ENCODE results near the gene ITGB8. TPM values are rescaled to one million over a fixed set of nuclear protein-coding genes. Genes with fewer than 3 reads are reported as not detected.

The ITGB8 gene
- polyA plus RNA-seq, 1 donor from 2014 or later: 12.2 TPM

DNA sequence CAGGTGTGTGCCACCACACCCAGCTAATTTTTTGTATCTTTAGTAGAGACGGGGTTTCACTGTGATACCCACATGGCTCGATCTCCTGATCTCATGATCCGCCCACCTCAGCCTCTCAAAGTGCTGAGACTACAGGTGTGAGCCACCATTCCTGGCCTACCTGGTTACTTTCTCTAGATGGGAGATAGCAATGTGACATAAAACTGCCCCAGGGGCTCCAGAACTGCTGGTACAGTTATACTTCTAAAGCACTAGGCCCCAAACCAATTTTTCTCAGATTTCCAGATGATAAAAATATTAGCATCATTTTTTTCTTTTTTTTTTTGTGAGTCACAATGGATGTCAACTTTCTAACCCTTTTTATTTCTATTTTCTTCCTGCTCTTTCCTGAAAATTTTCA, 27.4 kb downstream of the ITGB8 start:
- Histone ChIP-seq H3K27me3 (ENCODE audit: insufficient read depth, low read depth, low read length) (no peaks in the 10 kb centered on the region), H3F3A (ENCODE audit: insufficient read depth, low read length, poor library complexity, severe bottlenecking) (no peaks in the 10 kb centered on the region), H3K36me3 (ENCODE audit: insufficient read depth, low read length) (no peaks in the 10 kb centered on the region), H3K27ac (ENCODE audit: low read length) (no peak overlapping the region), H2AFZ (ENCODE audit: low read depth, low read length) (no peak overlapping the region), H3K9me3 (ENCODE audit: low read length) (no peaks in the 10 kb centered on the region), H3K4me3 (ENCODE audit: low read length) (no peak overlapping the region), H3K9me2 (ENCODE audit: insufficient read depth, low read length) (no peaks in the 10 kb centered on the region), H3K79me2 (replicated peaks; ENCODE audit: insufficient read depth, low read length) (peaks cover under 1% of the 10 kb centered on the region), H4K20me1 (ENCODE audit: insufficient read depth) (no peaks in the 10 kb centered on the region), H3K4me2 (ENCODE audit: low read length) (no peak overlapping the region), H3K9ac (ENCODE audit: low read length) (no peak overlapping the region)
- TF ChIP-seq EP300 (conservative IDR thresholded peaks at IDR 0.05; ENCODE audit: poor library complexity, severe bottlenecking) (no peak), POLR2AphosphoS5 (IDR thresholded peaks at IDR 0.05) (no peak), EZH2 (IDR thresholded peaks at IDR 0.05; ENCODE audit: borderline replicate concordance, insufficient read depth, low read length, poor library complexity, severe bottlenecking) (no peak), TAF1 (IDR thresholded peaks at IDR 0.05; ENCODE audit: low read depth) (no peak), RAD21 (conservative IDR thresholded peaks at IDR 0.05) (no peak)
- TF ChIP-seq, protein P1, sequence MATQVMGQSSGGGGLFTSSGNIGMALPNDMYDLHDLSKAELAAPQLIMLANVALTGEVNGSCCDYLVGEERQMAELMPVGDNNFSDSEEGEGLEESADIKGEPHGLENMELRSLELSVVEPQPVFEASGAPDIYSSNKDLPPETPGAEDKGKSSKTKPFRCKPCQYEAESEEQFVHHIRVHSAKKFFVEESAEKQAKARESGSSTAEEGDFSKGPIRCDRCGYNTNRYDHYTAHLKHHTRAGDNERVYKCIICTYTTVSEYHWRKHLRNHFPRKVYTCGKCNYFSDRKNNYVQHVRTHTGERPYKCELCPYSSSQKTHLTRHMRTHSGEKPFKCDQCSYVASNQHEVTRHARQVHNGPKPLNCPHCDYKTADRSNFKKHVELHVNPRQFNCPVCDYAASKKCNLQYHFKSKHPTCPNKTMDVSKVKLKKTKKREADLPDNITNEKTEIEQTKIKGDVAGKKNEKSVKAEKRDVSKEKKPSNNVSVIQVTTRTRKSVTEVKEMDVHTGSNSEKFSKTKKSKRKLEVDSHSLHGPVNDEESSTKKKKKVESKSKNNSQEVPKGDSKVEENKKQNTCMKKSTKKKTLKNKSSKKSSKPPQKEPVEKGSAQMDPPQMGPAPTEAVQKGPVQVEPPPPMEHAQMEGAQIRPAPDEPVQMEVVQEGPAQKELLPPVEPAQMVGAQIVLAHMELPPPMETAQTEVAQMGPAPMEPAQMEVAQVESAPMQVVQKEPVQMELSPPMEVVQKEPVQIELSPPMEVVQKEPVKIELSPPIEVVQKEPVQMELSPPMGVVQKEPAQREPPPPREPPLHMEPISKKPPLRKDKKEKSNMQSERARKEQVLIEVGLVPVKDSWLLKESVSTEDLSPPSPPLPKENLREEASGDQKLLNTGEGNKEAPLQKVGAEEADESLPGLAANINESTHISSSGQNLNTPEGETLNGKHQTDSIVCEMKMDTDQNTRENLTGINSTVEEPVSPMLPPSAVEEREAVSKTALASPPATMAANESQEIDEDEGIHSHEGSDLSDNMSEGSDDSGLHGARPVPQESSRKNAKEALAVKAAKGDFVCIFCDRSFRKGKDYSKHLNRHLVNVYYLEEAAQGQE (IDR thresholded peaks at IDR 0.05; ENCODE audit: borderline replicate concordance): no peak

DNA sequence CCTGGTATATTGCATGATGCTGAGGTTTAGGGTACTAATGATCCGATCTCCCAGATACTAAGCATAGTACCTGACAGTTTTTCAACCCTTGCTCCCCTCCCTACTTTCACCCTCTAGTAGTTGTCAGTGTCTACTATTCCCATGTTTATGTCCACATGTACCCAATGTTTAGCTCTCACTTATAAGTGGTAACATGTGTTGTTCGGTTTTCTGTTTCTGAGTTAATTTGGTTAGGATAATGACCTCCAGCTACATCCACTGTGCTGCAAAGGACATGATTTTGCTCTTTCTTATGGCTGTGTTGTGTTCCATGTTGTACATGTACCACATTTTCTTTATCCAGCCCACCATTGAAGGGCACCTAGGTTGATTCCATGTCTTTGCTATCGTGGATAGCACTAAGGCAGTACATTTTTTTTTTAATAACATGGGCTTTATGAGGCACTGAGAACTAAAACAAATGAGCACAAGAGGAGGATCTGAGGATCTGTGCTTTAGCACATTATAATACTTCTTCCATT, 28.1 kb downstream of the ITGB8 start:
- Histone ChIP-seq H4K20me1 (ENCODE audit: insufficient read depth) (no peaks in the 10 kb centered on the region), H3K9me3 (ENCODE audit: low read length) (no peaks in the 10 kb centered on the region), H3K9me2 (ENCODE audit: insufficient read depth, low read length) (no peaks in the 10 kb centered on the region), H3K27ac (ENCODE audit: low read length) (no peak overlapping the region), H2AFZ (ENCODE audit: low read depth, low read length) (no peak overlapping the region), H3F3A (ENCODE audit: insufficient read depth, low read length, poor library complexity, severe bottlenecking) (no peaks in the 10 kb centered on the region), H3K27me3 (ENCODE audit: insufficient read depth, low read depth, low read length) (no peaks in the 10 kb centered on the region), H3K4me3 (ENCODE audit: low read length) (no peak overlapping the region), H3K79me2 (replicated peaks; ENCODE audit: insufficient read depth, low read length) (no peaks in the 10 kb centered on the region), H3K4me2 (ENCODE audit: low read length) (no peak overlapping the region), H3K9ac (ENCODE audit: low read length) (no peak overlapping the region), H3K36me3 (ENCODE audit: insufficient read depth, low read length) (no peaks in the 10 kb centered on the region)
- TF ChIP-seq, protein P1 (IDR thresholded peaks at IDR 0.05; ENCODE audit: borderline replicate concordance): no peak
- no peak for TF ChIP-seq EZH2 (IDR thresholded peaks at IDR 0.05; ENCODE audit: borderline replicate concordance, insufficient read depth, low read length, poor library complexity, severe bottlenecking)
- TF ChIP-seq, protein P2, sequence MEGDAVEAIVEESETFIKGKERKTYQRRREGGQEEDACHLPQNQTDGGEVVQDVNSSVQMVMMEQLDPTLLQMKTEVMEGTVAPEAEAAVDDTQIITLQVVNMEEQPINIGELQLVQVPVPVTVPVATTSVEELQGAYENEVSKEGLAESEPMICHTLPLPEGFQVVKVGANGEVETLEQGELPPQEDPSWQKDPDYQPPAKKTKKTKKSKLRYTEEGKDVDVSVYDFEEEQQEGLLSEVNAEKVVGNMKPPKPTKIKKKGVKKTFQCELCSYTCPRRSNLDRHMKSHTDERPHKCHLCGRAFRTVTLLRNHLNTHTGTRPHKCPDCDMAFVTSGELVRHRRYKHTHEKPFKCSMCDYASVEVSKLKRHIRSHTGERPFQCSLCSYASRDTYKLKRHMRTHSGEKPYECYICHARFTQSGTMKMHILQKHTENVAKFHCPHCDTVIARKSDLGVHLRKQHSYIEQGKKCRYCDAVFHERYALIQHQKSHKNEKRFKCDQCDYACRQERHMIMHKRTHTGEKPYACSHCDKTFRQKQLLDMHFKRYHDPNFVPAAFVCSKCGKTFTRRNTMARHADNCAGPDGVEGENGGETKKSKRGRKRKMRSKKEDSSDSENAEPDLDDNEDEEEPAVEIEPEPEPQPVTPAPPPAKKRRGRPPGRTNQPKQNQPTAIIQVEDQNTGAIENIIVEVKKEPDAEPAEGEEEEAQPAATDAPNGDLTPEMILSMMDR (IDR thresholded peaks at IDR 0.05; ENCODE audit: poor library complexity, severe bottlenecking): no peak
- TF ChIP-seq MXI1 (conservative IDR thresholded peaks at IDR 0.05; ENCODE audit: poor library complexity, severe bottlenecking): no peak
- TF ChIP-seq SMC3 (conservative IDR thresholded peaks at IDR 0.05; ENCODE audit: poor library complexity): no peak
- no peak for TF ChIP-seq TAF1 (IDR thresholded peaks at IDR 0.05; ENCODE audit: low read depth)
